ENCODE measurements around the gene FAM47A.

Gene FAM47A

GRCh38 chrX:34132028-34132427 lies at the start of gene FAM47A:
TSS of gene FAM47A (minus strand) at chrX:34132314. CDS start at chrX:34132278, 36 bp downstream.
- DNase-seq, result no peak

GRCh38 chrX:34147345-34147744 lies 15.2 kb upstream of the FAM47A start:
- no peak for DNase-seq

GRCh38 chrX:34146906-34147305 lies 14.8 kb upstream of the FAM47A start:
- DNase-seq, result no peak

GRCh38 chrX:34144246-34144645 lies 12.1 kb upstream of the FAM47A start:
- DNase-seq, result no peak

GRCh38 chrX:34140816-34141215 lies 8.7 kb upstream of the FAM47A start:
- DNase-seq, result no peak

- DNase-seq, result no peak
These were observed 952 bp downstream of the FAM47A start for GRCh38 chrX:34130980-34131744.

GRCh38 chrX:34130501-34130900 lies 1.6 kb downstream of the FAM47A start:
- DNase-seq, result no peak

GRCh38 chrX:34126011-34126410 lies 6.1 kb downstream of the FAM47A start:
- no peak for DNase-seq

GRCh38 chrX:34119122-34119521 lies 13.0 kb downstream of the FAM47A start:
- DNase-seq, result no peak

- no peak for DNase-seq
These were observed 19.7 kb downstream of the FAM47A start for GRCh38 chrX:34112459-34112858.

Data from amygdala (tissue), 56 donors.